Measurements from ENCODE around the gene TNKS1BP1.
"Not testable (repeated sequence)": the region's sequence is repeated elsewhere in the genome, so short reads cannot be mapped to it uniquely, and the experiment has no call there.

TNKS1BP1 gene

GRCh38 chr11:57287884-57288283 is 36.9 kb downstream of the TNKS1BP1 start:
- DNase-seq = no peak

GRCh38 chr11:57283231-57283990 is 41.3 kb downstream of the TNKS1BP1 start:
- DNase-seq = no peak

- DNase-seq = not testable (repeated sequence)
Measured at GRCh38 chr11:57281546-57281945, 43.2 kb downstream of the TNKS1BP1 start.

- no peak for DNase-seq
Measured at GRCh38 chr11:57279116-57279515, 45.6 kb downstream of the TNKS1BP1 start.

GRCh38 chr11:57278721-57279095 is 46.0 kb downstream of the TNKS1BP1 start:
- DNase-seq = no peak

- peak in 1 of 2 experiments; percentile 46 for DNase-seq
Measured at GRCh38 chr11:57277845-57278720, 46.7 kb downstream of the TNKS1BP1 start.

- DNase-seq = no peak
Measured at GRCh38 chr11:57276971-57277675, 47.6 kb downstream of the TNKS1BP1 start.

- DNase-seq = no peak
Measured at GRCh38 chr11:57276169-57276970, 48.4 kb downstream of the TNKS1BP1 start.

GRCh38 chr11:57275582-57275981 is 49.2 kb downstream of the TNKS1BP1 start:
- DNase-seq = no peak

- DNase-seq = no peak
Measured at GRCh38 chr11:57274904-57275498, 49.8 kb downstream of the TNKS1BP1 start.

GRCh38 chr11:57273448-57274058 is 51.2 kb downstream of the TNKS1BP1 start:
- DNase-seq = no peak

GRCh38 chr11:57269571-57270021 is 55.2 kb downstream of the TNKS1BP1 start:
- DNase-seq = no peak

- DNase-seq = no peak
Measured at GRCh38 chr11:57266157-57266556, 58.6 kb downstream of the TNKS1BP1 start.

GRCh38 chr11:57263351-57263750 is 61.4 kb downstream of the TNKS1BP1 start:
- no peak for DNase-seq

GRCh38 chr11:57262157-57262556 is 62.6 kb downstream of the TNKS1BP1 start:
- no peak for DNase-seq

- no peak for DNase-seq
Measured at GRCh38 chr11:57260937-57261783, 63.6 kb downstream of the TNKS1BP1 start.

- no peak for DNase-seq
Measured at GRCh38 chr11:57256119-57256518, 68.6 kb downstream of the TNKS1BP1 start.

- DNase-seq = no peak
Measured at GRCh38 chr11:57255618-57256017, 69.1 kb downstream of the TNKS1BP1 start.

- DNase-seq = no peak
Measured at GRCh38 chr11:57254631-57255030, 70.1 kb downstream of the TNKS1BP1 start.

GRCh38 chr11:57251491-57252104 is 73.2 kb downstream of the TNKS1BP1 start:
- no peak for DNase-seq
